GM21529 (cell line): ENCODE measurements around the gene TNNI3.

Experiments
- ATAC-seq: cut with Tn5 transposase; IDR thresholded peaks from one replicate; pipeline ENCODE4 v1.9.1; 2021; ENCODE audit not compliant: unreplicated experiment

The TNNI3 gene

GRCh38 chr19:55147545-55148251, 9.8 kb downstream of the TNNI3 start:
- ATAC-seq: no peak

DNA sequence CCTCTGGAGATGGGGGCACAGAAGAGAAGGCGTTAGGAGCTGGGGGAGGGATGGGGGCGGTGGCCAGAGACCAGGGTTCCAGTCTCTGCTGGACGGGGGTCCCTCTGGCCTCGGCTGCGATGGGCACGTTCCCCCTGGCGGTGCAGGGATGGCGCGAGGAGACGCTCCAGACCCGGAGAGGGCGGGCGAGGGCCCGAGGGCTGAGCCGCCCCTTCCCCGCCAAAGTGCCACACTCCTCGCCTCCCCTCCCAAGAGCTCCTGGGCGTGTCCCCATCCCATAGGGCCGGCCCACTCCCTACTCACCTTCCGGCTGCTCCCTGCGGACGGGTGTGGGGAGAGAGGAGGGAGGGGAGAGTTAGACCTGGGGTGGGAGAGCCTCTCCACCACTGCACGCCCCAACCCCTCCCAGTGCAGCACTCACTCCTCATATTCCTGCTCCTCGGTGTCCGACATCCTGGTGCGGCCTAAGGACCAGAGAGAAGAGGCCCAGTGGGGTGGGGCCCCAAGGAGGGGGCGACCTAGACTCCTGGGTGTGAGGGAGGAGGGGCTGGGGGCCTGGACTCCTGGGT, 10.7 kb downstream of the TNNI3 start:
- ATAC-seq: no peak

GRCh38 chr19:55146078-55146704, 11.3 kb downstream of the TNNI3 start:
- no peak for ATAC-seq

GRCh38 chr19:55145232-55145631, 12.3 kb downstream of the TNNI3 start:
- ATAC-seq: no peak

DNA sequence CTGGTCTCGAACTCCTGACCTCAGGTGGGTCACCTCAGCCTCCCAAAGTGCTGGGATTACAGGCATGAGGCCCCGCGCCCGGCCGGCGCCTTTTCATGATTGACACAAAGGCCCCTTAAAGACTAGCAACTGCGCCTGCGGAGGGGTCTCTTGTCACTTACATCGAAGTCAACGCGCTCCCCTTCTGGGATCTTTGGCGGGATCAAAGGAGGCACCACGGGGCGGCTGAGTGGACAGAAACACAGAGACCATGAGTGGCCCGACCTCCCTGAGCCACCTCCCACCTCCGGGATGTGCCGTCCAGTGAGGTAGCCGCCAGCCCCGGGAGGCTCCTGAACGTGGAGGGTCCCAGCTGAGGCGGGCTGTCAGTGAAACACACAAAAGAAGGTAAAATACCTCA, 15.8 kb downstream of the TNNI3 start:
- ATAC-seq: no peak

DNA sequence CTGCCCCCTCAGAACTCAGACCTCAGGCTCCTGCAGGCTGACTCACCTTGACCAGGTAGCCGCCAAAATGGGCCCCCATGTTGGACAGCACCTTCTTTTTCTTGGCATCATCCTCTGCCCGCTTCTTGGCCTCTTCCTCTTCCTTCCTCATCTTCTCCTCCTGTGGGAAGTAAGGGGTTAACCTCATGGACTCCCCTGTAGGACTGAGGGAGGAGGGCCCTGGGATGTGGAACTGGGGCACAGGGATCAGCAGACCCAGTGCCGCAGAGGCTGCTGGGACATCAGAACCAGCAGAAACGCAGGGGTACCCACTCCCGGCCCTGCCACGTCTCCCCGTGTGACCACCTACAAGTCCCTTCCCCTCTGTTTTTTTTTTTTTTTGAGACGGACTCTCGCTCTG, 19.6 kb downstream of the TNNI3 start:
- no peak for ATAC-seq

GRCh38 chr19:55136399-55137102, 21.0 kb downstream of the TNNI3 start:
- ATAC-seq: no peak

DNA sequence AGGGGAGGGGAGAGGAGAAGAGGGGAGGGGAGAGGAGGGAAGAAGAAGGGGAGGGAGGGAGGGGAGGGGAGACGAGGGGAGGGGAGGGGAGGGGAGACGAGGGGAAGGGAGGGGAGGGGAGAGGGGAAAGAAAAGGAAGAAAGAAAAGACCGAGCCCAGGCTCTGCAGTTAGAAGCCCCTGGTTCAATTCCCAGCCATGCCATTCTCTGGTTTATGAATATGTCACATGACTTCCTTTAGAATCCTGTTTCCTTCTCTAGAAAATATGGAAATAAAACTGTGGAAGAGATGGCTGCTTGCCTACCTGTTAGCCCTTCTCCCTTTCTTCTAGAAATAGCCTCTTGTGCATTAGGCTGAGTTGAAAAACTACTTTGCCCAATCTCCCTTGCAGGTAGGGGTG, 22.8 kb downstream of the TNNI3 start:
- ATAC-seq: no peak

- ATAC-seq: no peak
Measured at GRCh38 chr19:55133639-55134444, 23.7 kb downstream of the TNNI3 start.

DNA sequence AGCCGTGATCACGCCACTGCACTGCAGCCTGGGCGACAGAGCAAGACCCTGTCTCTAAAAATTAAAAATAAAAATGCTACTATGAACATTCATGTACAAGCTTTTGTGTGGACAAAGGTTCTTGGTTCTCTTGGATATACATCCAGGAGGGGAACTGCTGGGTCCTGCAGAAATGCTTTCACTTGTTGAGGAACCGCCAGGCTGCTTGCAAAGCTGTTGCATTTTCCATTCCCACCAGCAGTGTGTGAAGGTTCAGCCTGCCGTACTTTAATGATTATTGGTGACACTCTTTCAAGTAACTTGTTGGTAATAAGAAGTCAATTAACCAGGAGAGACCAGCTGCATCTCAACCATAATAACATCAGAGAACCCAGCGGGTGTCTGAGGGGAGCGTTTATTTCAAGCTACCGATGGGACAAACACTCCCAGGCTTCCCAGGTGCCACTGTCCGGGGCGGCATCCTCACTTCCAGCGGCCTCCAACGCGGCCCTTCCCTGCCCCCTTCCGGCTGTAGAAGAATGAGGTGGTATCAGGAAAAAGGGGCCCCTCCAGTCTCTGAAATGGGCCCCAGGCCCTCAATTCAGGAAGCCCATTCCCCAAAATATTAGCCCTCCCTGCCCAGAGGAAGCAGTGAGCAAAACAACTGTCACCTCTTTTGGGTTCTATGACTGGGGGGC, 24.9 kb downstream of the TNNI3 start:
- no peak for ATAC-seq

DNA sequence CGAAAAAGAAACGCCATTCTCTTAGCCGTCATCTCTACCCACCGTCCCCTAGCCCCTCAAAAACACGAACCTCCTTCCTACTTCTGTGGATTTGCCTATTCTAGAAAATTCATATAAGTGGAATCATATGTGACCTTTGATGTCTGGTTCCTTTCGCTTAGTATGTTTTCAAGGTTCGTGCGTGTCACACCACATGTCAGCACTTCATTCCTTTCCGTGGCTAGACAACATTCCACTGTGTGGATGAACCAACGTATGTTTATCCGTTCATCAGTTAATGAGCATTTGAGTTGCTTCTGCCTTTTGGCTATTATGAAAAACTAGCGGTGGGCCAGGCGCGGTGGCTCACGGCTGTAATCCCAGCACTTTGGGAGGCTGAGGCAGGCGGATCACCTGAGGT, 26.1 kb downstream of the TNNI3 start:
- ATAC-seq: no peak

DNA sequence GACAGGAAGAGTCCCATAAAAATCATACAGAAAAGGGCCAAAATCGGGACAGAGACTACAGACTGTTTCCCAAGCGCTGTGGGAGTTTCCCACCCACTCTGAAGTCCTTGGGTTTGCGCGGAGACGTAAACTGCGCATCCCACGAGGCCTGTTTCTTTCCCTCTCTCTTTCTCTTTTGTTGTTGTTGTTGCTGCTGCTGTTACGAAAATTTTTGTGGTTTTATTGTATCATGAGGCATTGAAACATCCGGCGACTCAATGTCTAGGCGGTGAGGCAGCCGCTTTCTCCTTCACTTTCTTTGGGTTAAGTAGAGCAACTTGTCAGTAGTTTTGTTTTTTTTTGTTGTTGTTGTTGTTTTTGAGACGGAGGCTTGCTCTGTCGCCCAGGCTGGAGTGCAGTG, 38.5 kb downstream of the TNNI3 start:
- ATAC-seq: no peak

DNA sequence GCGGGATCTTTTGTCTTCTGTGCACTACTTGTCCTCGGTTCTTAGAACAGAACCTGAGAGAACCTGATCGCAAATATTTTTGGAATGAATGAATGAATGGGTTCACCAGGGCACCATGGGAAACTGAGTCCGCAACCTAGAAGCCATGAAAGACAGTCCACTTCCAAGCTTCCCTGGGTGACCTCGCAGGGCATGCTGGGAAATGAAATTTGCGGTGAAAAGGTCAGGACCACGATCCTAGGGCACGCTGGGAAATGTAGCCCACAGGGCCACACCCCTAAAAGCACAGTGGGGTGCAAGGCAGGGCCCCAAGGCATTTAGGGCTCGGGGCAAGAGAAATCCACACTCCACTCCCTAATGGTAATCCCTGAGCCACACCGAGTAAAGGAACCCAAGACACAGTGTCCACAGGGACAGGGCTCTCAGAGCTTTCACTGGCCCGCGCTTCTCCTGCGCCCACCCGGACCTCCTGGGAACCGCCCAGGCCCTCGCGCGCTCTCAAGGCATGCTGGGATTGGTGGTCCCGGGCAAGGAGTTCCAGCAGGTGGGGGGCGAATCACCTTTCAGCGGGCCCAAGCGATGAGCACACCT, 39.0 kb downstream of the TNNI3 start:
- no peak for ATAC-seq

- ATAC-seq: peak; percentile 78
Measured at GRCh38 chr19:55117663-55118391, 39.7 kb downstream of the TNNI3 start.

DNA sequence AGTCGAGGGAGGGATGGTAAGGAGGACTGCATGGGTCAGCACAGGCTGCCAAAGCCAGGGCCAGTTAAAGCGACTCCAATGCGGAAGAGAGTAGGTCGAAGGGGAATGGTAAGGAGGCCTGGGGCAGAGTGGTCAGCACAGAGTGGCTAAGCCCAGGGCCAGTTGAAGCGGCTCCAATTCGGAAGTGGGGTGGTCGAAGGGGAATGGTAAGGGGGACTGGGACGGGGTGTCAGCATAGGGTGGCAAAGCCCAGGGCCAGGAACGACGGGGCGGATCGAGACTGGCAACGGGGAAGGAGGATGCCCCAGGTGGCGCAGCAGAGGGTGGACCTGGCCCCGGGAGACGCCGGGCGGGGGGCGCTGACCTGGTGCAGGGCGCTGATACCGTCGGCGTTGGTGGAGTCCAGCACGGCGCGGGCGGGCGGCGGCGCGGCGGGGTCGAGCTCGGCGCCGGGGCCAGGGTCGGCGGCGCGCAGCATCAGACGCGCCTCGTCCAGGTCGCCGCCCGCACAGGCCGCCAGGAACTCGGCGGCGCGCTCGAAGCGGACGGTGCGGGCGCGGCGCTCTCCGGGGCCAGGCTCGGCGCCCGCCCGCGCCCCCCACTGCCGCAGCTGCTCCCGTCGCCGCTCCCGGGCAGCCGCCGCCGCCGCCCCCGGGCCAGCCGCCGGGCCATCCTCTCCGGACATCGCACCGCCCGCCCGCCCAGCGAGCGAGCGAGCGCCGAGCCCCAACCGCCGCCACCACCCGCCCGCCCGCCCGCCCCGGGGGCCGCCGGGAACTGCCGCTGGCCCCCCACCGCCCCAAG, 40.5 kb downstream of the TNNI3 start, which contains the start of gene PPP1R12C:
TSS of gene PPP1R12C (minus strand) at position 779 of the 804 bp plus-strand sequence. CDS start at position 685, 94 bp downstream.
- ATAC-seq: peak; percentile 11

DNA sequence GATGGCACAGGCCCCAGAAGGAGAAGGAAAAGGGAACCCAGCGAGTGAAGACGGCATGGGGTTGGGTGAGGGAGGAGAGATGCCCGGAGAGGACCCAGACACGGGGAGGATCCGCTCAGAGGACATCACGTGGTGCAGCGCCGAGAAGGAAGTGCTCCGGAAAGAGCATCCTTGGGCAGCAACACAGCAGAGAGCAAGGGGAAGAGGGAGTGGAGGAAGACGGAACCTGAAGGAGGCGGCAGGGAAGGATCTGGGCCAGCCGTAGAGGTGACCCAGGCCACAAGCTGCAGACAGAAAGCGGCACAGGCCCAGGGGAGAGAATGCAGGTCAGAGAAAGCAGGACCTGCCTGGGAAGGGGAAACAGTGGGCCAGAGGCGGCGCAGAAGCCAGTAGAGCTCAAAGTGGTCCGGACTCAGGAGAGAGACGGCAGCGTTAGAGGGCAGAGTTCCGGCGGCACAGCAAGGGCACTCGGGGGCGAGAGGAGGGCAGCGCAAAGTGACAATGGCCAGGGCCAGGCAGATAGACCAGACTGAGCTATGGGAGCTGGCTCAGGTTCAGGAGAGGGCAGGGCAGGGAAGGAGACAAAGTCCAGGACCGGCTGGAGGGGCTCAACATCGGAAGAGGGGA, 41.2 kb downstream of the TNNI3 start:
- ATAC-seq: peak; percentile 39

DNA sequence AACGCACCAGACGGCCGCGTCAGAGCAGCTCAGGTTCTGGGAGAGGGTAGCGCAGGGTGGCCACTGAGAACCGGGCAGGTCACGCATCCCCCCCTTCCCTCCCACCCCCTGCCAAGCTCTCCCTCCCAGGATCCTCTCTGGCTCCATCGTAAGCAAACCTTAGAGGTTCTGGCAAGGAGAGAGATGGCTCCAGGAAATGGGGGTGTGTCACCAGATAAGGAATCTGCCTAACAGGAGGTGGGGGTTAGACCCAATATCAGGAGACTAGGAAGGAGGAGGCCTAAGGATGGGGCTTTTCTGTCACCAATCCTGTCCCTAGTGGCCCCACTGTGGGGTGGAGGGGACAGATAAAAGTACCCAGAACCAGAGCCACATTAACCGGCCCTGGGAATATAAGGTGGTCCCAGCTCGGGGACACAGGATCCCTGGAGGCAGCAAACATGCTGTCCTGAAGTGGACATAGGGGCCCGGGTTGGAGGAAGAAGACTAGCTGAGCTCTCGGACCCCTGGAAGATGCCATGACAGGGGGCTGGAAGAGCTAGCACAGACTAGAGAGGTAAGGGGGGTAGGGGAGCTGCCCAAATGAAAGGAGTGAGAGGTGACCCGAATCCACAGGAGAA, 42.0 kb downstream of the TNNI3 start:
- ATAC-seq: no peak
